HL-60/S4 treated with retinoic acid at 250 ng/mL for 4 days and 3 days (cell line): Measurements from ENCODE around the gene RXFP4.

Experiments used
- in situ Hi-C: fragments of 300-500 bp; cut with MboI; formaldehyde crosslinking; loops from 2 replicates; pipeline ENCODE4 v1.7.0; 2022; ENCODE audit warnings: low sequenced_read_pairs

The RXFP4 gene

DNA sequence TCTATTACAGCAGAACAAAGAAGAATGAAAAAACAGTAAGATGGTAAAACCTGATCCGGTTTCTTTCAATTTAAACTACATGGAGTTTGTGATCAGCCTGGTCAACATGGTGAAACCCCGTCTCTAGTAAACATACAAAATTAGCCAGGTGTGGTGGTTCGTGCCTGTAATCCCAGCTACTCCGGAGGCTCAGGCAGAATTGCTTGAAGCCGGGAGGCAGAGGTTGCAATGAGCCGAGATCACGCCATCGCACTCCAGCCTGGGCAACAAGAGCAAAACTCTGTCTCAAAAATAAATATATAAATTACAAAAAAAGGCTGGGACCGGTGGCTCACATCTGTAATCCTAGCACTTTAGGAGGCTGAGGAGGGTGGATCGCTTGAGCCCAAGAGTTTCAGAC lies 10.7 kb upstream of the RXFP4 start:
- in situ Hi-C loops: loop anchor here (10.0 kb wide), 1 partner anchor 134 kb away; the partner anchor contains the start of gene RAB25

DNA sequence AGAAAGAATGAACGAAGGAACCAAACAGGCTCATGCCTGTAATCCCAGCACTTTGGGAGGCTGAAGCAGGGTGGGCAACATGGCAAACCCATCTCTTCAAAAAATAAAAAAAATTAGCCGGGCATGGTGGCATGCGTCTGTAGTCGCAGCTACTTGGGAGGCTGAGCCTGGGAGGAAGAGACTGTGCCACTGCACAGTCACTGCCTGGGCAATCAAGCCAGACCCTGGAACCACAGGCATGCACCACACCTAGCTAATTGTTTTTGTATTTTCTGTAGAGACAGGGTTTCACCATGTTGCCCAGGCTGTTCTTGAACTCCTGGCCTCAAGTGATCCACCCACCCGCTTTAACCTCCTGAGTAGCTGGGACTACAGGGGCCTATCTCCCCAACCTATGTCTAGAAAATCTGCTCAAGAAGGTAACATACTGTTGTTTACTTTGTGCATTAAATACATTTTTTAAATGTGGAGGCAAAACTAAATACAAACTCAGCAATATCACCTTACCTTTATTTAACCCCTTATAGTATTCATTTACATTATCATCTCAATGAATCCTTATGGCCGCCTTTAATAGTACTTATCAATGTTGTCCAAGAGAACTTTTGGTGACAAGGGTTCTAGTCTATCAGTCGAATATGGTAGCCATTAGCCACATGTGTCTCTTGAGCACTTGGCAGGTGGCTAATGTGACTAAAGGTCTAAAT lies 10.0 kb upstream of the RXFP4 start:
- in situ Hi-C loops: loop anchor here (10.0 kb wide), 1 partner anchor 133 kb away; the partner anchor contains the start of gene RAB25

DNA sequence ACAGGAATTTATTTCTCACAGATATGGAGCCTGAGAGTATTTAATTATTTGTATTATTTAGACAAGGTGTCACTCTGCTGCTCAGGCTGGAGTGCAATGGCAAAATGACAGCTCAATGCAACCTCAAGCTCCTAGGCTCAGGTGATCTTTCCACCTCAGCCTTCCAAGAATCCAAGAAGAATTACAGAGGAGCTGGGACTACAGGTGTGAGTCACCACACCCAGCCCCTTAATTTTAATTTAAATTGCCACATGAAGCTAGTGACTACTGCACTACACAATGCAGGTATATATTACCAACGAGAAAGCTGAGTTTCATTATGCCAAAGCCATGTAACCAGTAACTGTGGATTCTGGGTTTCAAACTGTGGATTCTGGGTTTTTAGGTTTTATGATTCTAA lies 9.4 kb upstream of the RXFP4 start:
- in situ Hi-C loops: loop anchor here (10.0 kb wide), 1 partner anchor 133 kb away; the partner anchor contains the start of gene RAB25

DNA sequence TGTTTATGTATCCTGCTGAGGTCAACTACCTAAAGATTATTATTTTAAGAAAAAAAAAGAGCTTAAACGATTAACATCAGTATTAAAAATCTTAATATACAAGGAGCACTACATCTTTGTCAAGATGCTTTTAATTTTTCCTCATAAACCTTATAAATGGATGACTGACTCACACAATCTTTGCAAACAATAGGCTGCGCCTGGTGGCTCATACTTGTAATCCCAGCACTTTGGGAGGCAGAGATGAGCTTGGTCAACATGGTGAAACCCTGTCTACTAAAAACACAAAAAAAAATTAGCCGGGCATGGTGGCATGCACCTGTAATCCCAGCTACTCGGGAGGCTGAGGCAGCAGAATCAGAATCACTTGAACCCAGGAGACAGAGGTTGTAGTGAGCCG lies 9.0 kb upstream of the RXFP4 start:
- in situ Hi-C loops: loop anchor here (10.0 kb wide), 1 partner anchor 132 kb away; the partner anchor contains the start of gene RAB25

DNA sequence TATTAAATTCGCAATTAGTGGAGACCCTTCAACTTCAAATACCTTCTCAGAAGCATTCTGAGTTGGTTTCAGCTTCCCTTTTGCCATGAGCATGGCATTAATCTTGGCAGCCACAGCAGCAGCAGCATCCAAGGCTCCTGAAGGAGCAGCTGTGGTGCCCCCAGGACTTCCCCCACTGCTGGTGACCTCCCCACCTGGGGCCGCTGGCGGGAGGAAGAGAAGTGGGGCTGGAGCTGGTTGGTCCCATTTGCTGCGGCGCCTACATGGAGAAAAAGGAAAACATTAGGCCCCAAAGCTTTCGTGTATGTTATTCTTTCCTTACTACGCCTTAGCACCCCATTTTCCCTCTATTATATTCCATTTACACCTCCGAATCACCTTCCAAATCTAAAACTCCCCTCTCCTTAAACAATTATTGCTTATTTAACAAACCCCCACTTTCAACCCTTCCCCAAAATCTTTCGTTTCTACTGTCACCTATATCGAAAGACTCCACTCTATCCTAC lies 7.8 kb upstream of the RXFP4 start:
- in situ Hi-C loops: loop anchor here (10.0 kb wide), 1 partner anchor 131 kb away; the partner anchor contains the start of gene RAB25

DNA sequence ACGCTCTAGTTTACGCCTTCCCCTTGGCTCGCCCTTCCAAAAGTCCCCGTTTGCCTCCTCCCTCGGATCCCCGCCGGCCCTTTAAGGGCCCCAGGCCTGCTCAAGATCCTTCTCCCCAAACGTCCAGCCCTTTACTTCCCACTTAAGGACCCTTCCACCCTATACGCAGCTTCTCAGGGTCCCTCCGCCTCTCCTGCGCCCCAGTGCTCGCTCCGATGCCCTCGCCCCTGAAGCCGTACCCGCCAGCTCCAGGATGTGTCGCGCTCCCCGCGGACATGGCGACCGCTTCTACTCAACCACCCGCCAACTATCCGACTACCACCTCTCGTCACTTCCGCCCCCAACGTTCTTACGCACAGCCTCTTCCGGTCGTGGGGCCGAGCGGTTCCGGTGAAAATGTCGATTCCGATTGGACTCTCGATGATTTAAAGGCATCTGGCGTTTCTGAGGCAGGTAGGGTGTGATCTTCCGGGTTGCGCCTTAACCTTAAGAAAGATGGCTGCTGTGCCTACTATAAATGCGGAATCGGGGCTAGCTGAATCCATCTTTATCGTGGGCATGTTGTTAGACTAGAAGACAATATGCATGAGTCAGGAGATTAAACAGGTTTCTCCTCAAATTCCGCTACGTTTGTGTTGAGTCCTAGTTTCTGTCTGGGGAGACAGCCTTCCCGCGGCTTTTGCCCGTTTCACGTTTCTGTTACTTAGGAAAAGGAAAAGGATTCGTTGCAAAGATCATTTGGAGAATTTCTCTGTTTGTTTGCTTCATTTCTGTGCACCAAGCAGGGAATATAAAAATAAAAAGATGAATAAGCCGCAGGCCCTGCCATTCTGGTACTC lies 7.1 kb upstream of the RXFP4 start, which contains the start of gene KHDC4:
TSS of gene KHDC4 (minus strand) at position 317 of the 839 bp plus-strand sequence. CDS start at position 277, 40 bp downstream.
- in situ Hi-C loops: loop anchor here (10.0 kb wide), 1 partner anchor 130 kb away; the partner anchor contains the start of gene RAB25

DNA sequence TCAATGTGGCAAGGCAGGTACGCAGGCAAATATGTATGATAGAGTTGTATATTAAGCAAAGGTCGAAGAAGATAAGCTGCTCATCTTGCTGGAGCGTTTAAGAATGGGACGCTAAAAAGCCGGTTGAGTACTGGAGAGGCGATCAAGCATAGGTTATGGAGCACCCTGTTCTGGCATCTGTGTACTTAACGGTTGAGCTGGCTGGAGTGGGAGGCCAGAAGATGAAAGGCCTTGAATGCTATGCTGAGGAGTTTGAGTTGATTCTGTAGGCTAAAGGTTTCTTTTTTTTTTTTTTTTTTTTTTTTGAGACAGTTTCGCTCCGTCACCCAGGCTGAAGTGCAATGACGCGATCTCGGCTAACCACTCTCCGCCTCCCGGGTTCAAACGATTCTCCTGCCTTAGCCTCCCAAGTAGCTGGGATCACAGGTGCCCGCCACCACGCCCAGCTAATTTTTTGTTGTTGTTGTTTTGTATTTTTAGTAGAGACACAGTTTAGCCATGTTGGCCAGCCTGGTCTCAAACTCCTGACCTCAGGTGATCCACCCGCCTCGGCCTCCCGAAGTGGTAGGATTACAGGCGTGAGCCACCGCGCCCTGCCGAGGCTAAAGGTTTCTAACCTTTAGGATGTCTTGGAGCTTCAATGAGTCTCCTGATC lies 6.4 kb upstream of the RXFP4 start:
- in situ Hi-C loops: loop anchor here (10.0 kb wide), 1 partner anchor 130 kb away; the partner anchor contains the start of gene RAB25

DNA sequence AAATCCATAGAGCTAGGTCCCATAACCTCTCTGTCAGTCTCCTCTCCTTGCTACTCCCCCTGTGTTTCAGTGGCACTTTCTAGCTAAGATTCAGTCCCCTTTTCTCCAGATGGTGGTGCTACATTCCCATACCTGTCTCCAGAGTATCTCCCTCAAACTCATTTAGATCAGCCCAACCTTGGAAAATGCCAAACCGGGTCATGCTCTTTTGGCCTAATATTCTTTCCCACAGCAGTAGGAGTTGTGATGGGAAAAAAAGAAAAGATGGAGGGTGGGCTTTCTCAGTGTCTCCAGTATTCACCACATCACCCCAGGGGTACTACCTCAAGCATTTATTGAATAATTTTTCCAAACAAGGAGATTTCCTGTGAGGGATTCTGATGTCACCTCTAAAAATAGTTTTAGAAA lies 3.2 kb upstream of the RXFP4 start:
- in situ Hi-C loops: loop anchor here (10.0 kb wide), 1 partner anchor 127 kb away; the partner anchor contains the start of gene RAB25

DNA sequence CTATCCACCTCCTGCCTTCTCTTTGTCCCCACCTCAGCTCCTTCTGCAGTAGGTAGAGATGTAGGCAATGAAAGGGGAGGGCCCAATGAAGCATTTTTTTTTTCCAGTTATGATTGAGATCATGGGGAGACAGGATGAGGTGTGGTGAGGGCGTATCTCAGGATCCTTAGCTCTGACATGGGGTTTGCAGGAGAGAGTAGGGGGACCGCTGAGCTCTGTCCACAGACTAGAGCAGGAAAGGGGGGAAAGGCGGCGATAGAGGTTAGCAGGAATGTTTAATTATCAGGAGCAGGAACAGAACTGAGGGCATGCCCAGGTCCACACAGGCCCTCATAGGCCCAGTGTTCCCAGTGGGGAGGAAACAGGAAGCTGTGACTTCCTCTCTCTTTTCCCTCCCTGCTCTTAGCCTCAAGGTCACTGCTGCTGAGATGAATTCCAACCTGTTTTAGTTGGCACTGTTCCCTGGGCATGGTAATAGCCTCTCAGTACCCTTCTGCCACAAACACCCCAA lies 901 bp upstream of the RXFP4 start:
- in situ Hi-C loops: no loop called here

DNA sequence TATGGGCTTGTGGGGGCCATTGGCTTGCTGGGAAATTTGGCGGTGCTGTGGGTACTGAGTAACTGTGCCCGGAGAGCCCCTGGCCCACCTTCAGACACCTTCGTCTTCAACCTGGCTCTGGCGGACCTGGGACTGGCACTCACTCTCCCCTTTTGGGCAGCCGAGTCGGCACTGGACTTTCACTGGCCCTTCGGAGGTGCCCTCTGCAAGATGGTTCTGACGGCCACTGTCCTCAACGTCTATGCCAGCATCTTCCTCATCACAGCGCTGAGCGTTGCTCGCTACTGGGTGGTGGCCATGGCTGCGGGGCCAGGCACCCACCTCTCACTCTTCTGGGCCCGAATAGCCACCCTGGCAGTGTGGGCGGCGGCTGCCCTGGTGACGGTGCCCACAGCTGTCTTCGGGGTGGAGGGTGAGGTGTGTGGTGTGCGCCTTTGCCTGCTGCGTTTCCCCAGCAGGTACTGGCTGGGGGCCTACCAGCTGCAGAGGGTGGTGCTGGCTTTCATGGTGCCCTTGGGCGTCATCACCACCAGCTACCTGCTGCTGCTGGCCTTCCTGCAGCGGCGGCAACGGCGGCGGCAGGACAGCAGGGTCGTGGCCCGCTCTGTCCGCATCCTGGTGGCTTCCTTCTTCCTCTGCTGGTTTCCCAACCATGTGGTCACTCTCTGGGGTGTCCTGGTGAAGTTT lies 550 bp downstream of the RXFP4 start:
- in situ Hi-C loops: no loop called here

DNA sequence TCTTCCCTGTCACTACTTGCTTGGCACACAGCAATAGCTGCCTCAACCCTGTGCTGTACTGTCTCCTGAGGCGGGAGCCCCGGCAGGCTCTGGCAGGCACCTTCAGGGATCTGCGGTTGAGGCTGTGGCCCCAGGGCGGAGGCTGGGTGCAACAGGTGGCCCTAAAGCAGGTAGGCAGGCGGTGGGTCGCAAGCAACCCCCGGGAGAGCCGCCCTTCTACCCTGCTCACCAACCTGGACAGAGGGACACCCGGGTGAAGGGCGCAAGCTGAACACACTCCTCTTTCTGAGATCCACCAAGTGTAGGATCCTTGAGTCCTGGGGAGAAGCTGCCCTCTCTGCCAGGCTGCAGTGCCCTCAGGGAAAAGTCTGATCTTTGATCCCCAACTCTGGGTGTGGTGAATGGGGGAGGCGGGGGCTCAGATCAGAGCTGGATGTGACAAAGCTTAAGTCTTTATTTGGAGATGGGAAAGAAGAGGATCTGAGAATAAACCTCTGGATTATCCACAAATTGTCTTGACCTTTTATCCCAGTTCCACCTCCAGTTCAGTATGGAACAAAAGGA lies 1.2 kb downstream of the RXFP4 start:
- in situ Hi-C loops: no loop called here

DNA sequence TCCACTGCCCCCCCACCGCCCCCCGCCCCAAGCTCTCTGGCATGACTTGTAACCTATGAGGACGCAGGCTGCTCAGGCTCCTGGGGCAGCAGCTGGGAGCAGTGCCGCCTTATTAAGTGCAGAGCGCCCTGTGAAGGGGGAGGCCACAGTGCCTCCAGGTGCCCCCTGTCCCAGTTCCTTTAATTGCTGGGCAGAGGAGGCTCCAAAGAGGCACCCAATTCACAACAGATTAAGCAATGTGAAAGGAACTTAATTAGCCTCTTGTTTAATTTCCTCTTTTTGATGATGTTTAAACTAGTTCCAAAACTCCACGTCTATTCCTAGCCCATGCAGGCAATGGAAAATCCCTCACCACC lies 3.0 kb downstream of the RXFP4 start:
- in situ Hi-C loops: no loop called here

DNA sequence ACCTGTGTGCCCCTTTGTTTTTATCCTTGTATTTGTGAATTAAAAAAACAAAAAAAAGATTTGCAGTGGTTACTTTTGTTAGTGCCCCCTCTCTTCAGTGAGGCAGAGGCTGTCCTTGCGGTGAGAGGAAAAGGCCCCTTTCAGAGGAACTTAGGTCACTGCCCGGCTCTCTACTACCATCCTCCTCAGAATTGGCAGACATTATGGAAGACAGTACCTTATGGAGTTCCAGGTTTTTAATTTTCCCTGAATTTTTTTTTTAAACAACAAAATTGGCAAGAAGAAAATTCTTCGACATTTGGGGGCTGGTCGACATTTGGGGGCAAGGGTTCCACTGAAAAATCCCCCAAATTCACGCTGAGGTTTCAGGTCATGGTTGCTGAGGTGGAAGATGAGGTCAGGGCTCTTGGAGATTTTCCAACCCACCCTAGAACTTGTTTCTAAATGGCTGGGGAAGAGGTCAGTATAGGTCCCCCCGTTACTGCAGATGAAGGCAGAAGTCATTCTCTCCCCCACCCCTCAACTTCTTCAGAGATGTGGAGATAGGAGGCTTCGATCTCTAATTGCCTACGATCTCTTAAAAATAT lies 5.3 kb downstream of the RXFP4 start:
- in situ Hi-C loops: loop anchor here (5.0 kb wide), 1 partner anchor 36 kb away; no protein-coding TSS in a partner anchor

DNA sequence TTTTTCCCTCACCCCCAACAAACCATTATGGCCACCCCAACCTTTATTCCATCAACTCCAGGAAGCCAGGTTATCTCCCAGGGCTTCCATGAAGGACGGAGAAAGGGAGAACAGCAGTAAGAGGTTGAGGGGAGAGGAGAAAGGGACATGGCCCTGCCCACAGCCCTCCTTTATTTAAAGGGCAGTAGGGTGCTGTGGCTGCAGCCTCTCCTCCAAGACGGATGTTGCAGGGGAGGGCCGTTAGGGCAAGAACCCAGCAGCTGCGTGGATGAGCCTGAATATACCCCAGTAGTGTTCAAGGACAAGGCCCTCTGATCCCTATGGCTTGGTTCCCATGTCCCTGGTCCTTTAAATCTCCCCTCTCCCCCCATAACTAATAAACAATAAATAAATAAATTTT lies 5.9 kb downstream of the RXFP4 start:
- in situ Hi-C loops: loop anchor here (5.0 kb wide), 1 partner anchor 35 kb away; no protein-coding TSS in a partner anchor

DNA sequence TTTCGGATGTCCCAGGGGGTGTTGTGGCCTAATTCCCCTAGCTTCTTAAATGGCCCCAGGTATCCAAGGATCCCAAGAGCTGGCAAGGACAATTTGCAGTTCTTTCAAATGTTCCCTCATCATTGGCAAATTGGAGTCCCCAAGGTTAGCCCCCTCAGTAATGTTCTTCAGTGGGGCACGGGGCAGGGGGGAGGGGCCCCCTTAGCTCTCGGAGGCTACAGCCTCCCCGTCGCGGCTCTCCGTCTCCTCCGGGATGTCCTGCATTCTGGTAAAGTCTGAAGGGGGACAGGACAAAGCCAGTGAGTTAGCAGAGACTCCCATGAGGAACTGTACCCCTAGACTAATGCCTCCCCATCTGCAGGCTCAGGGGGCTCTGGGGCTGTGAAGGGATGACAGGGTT lies 6.3 kb downstream of the RXFP4 start:
- in situ Hi-C loops: loop anchor here (5.0 kb wide), 1 partner anchor 35 kb away; no protein-coding TSS in a partner anchor

DNA sequence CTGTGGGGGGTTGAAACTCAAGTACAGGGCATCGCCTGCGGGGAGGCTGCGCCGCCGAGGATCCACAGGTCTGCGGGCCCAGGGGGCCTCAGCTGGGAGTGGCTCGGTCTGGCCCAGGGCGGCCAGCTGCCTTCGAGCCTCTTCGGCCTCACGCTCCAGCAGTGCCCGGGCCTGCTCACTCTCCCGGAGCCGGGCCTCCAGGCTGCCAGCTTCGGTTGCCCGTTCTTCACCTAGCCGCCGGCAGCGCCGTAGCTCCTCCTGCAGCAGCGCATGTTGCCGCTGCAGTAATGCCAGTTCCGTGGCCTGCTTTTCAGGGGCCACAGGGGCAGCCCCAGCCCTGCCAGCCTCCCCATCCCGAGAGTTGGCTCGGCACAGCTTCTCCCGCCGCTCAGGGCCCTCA lies 9.4 kb downstream of the RXFP4 start:
- in situ Hi-C loops: no loop called here

DNA sequence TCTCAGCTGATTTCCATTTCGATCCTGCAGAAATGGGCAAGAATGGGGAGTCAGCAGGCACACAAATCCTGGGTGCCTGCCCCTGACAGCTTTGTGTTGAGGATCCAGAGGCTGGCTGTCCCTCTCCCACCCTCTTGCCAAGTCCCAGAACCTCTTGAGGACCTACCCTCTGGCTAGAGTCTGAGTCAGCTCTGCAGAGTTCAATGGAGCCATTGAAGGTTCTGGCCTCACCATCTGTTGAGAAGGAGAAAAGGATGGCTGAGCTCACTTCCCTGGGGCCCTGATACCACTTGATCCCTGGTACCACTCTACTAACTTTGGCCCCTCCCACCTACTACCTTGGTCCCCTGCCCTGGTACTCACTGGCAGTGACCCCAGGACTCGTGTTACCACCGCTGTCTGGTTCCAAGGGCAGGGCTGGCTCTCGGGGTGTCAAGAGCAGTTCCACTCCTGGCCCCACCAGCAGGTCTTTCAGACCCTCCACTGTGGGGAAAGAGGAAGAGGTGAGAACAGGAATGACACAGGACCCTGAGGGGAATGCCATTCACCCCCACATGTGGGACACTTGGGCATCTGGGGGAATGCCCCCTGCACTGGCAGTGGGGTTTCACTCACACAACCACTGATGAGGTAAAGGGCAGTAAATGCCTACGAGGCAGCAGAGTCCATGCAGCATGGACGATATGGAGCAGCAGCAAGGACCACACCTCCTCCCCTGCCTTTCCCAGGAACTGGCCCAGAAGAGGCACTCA lies 10.5 kb downstream of the RXFP4 start:
- in situ Hi-C loops: no loop called here

DNA sequence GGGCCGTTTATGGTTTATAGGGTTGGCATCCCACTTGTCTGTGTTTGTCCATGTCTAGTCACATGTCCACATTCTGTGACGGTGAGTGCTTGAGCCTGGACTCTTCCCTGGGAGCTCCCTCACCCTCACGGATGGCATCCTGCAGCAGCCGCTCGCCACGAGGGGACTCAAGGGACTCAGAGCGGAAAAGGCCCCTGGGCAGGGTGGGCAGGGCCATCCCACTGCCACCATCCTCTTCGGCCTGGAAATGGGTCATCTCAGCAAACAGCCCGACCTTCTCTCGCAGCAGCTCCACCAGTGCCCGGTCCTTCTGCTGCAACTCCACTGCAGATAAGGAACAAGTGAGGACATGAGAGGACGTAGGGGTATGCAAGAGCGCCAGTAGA lies 11.1 kb downstream of the RXFP4 start:
- in situ Hi-C loops: no loop called here
